Activated CD8-positive, alpha-beta T cell treated with anti-CD3 and anti-CD28 coated beads for 36 hours (primary cell): Measurements from ENCODE around the gene KCNMA1. TPM values are rescaled to one million over a fixed set of nuclear protein-coding genes. Genes with fewer than 3 reads are reported as not detected.

Source experiments
- ATAC-seq: fragments of 200-7000 bp; cut with Tn5 transposase; one replicate; pipeline ENCODE4 v1.10.0; 2021; ENCODE audit warnings: mild to moderate bottlenecking, moderate library complexity
- CTCF ChIA-PET: fragments of 350-600 bp; sonication (Branson Sonifier 250); formaldehyde crosslinking; loops from one replicate; lab custom pipeline; 2021; ENCODE audit warnings: antibody characterized with exemption; lab: Charles Lee
- POLR2A ChIA-PET: fragments of 350-600 bp; sonication (Branson Sonifier 250); formaldehyde crosslinking; loops from one replicate; lab custom pipeline; 2021; ENCODE audit warnings: antibody characterized with exemption; lab: Charles Lee
- DNase-seq: peaks from one replicate; pipeline ENCODE4 v3.0.0-alpha.2; 2020
- H3K27ac Mint-ChIP-seq: one replicate; pipeline ENCODE4 v1.8.0; 2021; ENCODE audit warnings: mild to moderate bottlenecking, mixed read lengths
- H3K27me3 Mint-ChIP-seq: one replicate; pipeline ENCODE4 v1.8.0; 2021; ENCODE audit warnings: mixed read lengths
- H3K36me3 Mint-ChIP-seq: one replicate; pipeline ENCODE4 v1.8.0; 2021; ENCODE audit warnings: low read depth, mixed read lengths
- H3K4me1 Mint-ChIP-seq: one replicate; pipeline ENCODE4 v1.8.0; 2021; ENCODE audit warnings: low read depth, mixed read lengths
- H3K4me3 Mint-ChIP-seq: one replicate; pipeline ENCODE4 v1.8.0; 2021; ENCODE audit warnings: mild to moderate bottlenecking, moderate library complexity, mixed read lengths
- H3K9me3 Mint-ChIP-seq: one replicate; pipeline ENCODE4 v1.8.0; 2021; ENCODE audit warnings: mixed read lengths
- intact Hi-C: fragments of 100-400 bp; cut with micrococcal nuclease; formaldehyde crosslinking; loops from one replicate; pipeline ENCODE4 v1.10.0; 2022
- total RNA-seq, 2 experiments: library from RNA; stranded (reverse); gene quantifications; one replicate each; pipeline ENCODE4 v1.2.3, GENCODE V29; 2021
- TF ChIP-seq, protein P1 (sequence below): fragments of 200-600 bp; IDR thresholded peaks from one replicate; pipeline ENCODE4 v1.8.0; 2022; ENCODE audit warnings: antibody characterized with exemption, mild to moderate bottlenecking

Gene KCNMA1
- total RNA-seq, 2 experiments from 2014 or later = 0.18 TPM; not detected in 1

GRCh38 chr10:77190291-77190690 is 447.3 kb downstream of the KCNMA1 start:
- Mint-ChIP-seq H3K27ac (no peak overlapping the region), H3K27me3 (peaks cover 11% of the 10 kb centered on the region), H3K36me3 (no peaks in the 10 kb centered on the region), H3K9me3 (no peaks in the 10 kb centered on the region), H3K4me3 (no peak overlapping the region), H3K4me1 (no peaks in the 10 kb centered on the region)
- ChIA-PET POLR2A (no interaction called here), CTCF (no interaction called here)
- no peak for ATAC-seq
- intact Hi-C loops = no loop called here
- DNase-seq = no peak
- TF ChIP-seq, protein P1, sequence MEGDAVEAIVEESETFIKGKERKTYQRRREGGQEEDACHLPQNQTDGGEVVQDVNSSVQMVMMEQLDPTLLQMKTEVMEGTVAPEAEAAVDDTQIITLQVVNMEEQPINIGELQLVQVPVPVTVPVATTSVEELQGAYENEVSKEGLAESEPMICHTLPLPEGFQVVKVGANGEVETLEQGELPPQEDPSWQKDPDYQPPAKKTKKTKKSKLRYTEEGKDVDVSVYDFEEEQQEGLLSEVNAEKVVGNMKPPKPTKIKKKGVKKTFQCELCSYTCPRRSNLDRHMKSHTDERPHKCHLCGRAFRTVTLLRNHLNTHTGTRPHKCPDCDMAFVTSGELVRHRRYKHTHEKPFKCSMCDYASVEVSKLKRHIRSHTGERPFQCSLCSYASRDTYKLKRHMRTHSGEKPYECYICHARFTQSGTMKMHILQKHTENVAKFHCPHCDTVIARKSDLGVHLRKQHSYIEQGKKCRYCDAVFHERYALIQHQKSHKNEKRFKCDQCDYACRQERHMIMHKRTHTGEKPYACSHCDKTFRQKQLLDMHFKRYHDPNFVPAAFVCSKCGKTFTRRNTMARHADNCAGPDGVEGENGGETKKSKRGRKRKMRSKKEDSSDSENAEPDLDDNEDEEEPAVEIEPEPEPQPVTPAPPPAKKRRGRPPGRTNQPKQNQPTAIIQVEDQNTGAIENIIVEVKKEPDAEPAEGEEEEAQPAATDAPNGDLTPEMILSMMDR = no peak

GRCh38 chr10:77189520-77189919 is 448.1 kb downstream of the KCNMA1 start:
- DNase-seq = no peak
- H3K9me3 Mint-ChIP-seq = no peaks in the 10 kb centered on the region
- ChIA-PET POLR2A (no interaction called here), CTCF (interaction anchor here (0.7 kb wide), 1 partner anchor 452 kb away, joined by 3 read pairs; no protein-coding TSS in a partner anchor)
- H3K4me1 Mint-ChIP-seq = no peaks in the 10 kb centered on the region
- TF ChIP-seq, protein P1 = no peak
- no peaks in the 10 kb centered on the region for H3K36me3 Mint-ChIP-seq
- H3K27ac Mint-ChIP-seq = no peak overlapping the region
- intact Hi-C loops = no loop called here
- H3K4me3 Mint-ChIP-seq = no peak overlapping the region
- no peak for ATAC-seq
- H3K27me3 Mint-ChIP-seq = peaks cover 11% of the 10 kb centered on the region

DNA sequence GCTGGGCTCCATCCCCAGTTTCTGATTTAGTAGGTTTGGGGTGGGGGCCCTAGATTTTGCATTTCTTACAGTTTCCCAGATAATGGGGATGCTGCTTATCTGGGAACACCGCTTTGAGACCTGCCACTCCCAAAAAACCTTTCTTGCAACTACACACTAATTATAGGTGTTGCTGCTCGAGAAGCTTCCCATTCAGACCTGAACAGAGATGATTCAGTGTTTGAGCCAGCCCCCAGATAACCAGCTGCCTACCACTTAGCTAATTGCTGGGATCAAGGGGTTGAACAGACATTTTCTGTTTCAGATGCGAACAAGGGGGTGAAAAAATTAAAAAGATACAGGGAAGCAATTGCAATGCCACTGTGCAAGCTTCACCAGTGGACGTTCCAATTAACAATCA is 448.5 kb downstream of the KCNMA1 start:
- ChIA-PET POLR2A (no interaction called here), CTCF (interaction anchor here (0.7 to 1.6 kb wide), 2 partner anchors 24 to 452 kb away, joined by 3 to 4 read pairs; no protein-coding TSS in a partner anchor)
- H3K27ac Mint-ChIP-seq = no peak overlapping the region
- peaks cover 11% of the 10 kb centered on the region for H3K27me3 Mint-ChIP-seq
- H3K4me3 Mint-ChIP-seq = no peak overlapping the region
- no peaks in the 10 kb centered on the region for H3K36me3 Mint-ChIP-seq
- ATAC-seq = no peak
- intact Hi-C loops = no loop called here
- no peaks in the 10 kb centered on the region for H3K9me3 Mint-ChIP-seq
- TF ChIP-seq, protein P1 = no peak
- DNase-seq = no peak
- H3K4me1 Mint-ChIP-seq = no peaks in the 10 kb centered on the region

DNA sequence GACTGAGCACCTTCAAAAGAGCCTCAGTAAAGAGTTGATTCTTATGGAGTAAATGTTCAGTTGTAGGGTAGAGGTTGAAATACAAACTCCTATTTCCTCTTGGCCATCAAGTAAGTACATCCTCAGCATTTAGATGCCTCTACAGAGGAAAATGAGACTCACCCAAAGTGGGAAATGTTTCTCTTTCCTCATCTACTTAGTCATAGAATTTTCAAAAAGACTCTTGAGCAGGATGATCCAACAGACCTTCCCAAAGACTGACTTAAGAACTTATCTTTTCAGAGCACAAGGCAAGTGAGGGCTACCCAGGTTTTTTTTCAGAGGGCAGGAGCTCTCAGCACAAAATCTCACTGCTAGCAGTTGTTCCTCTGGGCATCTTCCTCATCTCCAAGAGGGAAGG is 449.1 kb downstream of the KCNMA1 start:
- TF ChIP-seq, protein P1 = no peak
- H3K4me3 Mint-ChIP-seq = no peak overlapping the region
- no peak for DNase-seq
- peaks cover 11% of the 10 kb centered on the region for H3K27me3 Mint-ChIP-seq
- H3K36me3 Mint-ChIP-seq = no peaks in the 10 kb centered on the region
- intact Hi-C loops = no loop called here
- no peaks in the 10 kb centered on the region for H3K9me3 Mint-ChIP-seq
- ChIA-PET CTCF (interaction anchor here (0.7 to 1.6 kb wide), 2 partner anchors 23 to 453 kb away, joined by 3 to 4 read pairs; no protein-coding TSS in a partner anchor), POLR2A (no interaction called here)
- H3K4me1 Mint-ChIP-seq = no peaks in the 10 kb centered on the region
- no peak overlapping the region for H3K27ac Mint-ChIP-seq
- ATAC-seq = no peak

GRCh38 chr10:77188000-77188395 is 449.6 kb downstream of the KCNMA1 start:
- ChIA-PET CTCF (interaction anchor here (0.7 to 1.6 kb wide), 4 partner anchors 14 to 453 kb away, joined by 3 to 5 read pairs (median 4); no protein-coding TSS in a partner anchor), POLR2A (no interaction called here)
- intact Hi-C loops = no loop called here
- H3K4me3 Mint-ChIP-seq = no peak overlapping the region
- H3K27me3 Mint-ChIP-seq = peaks cover 10% of the 10 kb centered on the region
- ATAC-seq (no peak), DNase-seq (no peak)
- H3K27ac Mint-ChIP-seq = no peak overlapping the region
- H3K36me3 Mint-ChIP-seq = no peaks in the 10 kb centered on the region
- H3K9me3 Mint-ChIP-seq = no peaks in the 10 kb centered on the region
- TF ChIP-seq, protein P1 = no peak
- no peaks in the 10 kb centered on the region for H3K4me1 Mint-ChIP-seq
